Activated naive CD4-positive, alpha-beta T cell treated with anti-CD3 and anti-CD28 coated beads for 36 hours (primary cell): ENCODE results near the gene TRMT44. TPM values are rescaled to one million over a fixed set of nuclear protein-coding genes. Genes with fewer than 3 reads are reported as not detected.
A peak's percentile ranks its signal among the peaks of the same experiment; 100 is the strongest.
"Not testable (repeated sequence)": the region's sequence is repeated elsewhere in the genome, so short reads cannot be mapped to it uniquely, and the experiment has no call there.

Experiments used
- CTCF ChIA-PET: fragments of 350-600 bp; sonication (Branson Sonifier 250); formaldehyde crosslinking; loops from one replicate; lab custom pipeline; 2021; ENCODE audit warnings: antibody characterized with exemption; lab: Charles Lee
- DNase-seq: peaks from one replicate; pipeline ENCODE4 v3.0.0-alpha.2; 2020
- H3K27ac Mint-ChIP-seq: one replicate; pipeline ENCODE4 v1.8.0; 2021; ENCODE audit warnings: mild to moderate bottlenecking, mixed read lengths
- H3K27me3 Mint-ChIP-seq: one replicate; pipeline ENCODE4 v1.8.0; 2021; ENCODE audit warnings: low read depth, mixed read lengths
- H3K36me3 Mint-ChIP-seq: one replicate; pipeline ENCODE4 v1.8.0; 2021; ENCODE audit warnings: low read depth, mixed read lengths
- H3K4me1 Mint-ChIP-seq: one replicate; pipeline ENCODE4 v1.8.0; 2021; ENCODE audit warnings: low read depth, mixed read lengths
- H3K4me3 Mint-ChIP-seq: one replicate; pipeline ENCODE4 v1.8.0; 2021; ENCODE audit warnings: mild to moderate bottlenecking, moderate library complexity, mixed read lengths
- H3K9me3 Mint-ChIP-seq: one replicate; pipeline ENCODE4 v1.8.0; 2021; ENCODE audit warnings: mixed read lengths
- intact Hi-C: fragments of 100-400 bp; cut with micrococcal nuclease; formaldehyde crosslinking; loops from one replicate; pipeline ENCODE4 v1.15.1; 2023
- total RNA-seq, 2 experiments: library from RNA; stranded (reverse); gene quantifications; one replicate each; pipeline ENCODE4 v1.2.3, GENCODE V29; 2021

Gene TRMT44
- total RNA-seq, 2 experiments from 2014 or later = 13.1 to 14.5 TPM

- CTCF ChIA-PET = no interaction called here
- no peak overlapping the region for H3K4me3 Mint-ChIP-seq
- H3K4me1 Mint-ChIP-seq = no peaks in the 10 kb centered on the region
- intact Hi-C loops = no loop called here
- no peak overlapping the region for H3K27ac Mint-ChIP-seq
- no peak for DNase-seq
- H3K27me3 Mint-ChIP-seq = no peaks in the 10 kb centered on the region
- peaks cover 10% of the 10 kb centered on the region for H3K36me3 Mint-ChIP-seq
- no peaks in the 10 kb centered on the region for H3K9me3 Mint-ChIP-seq
Measured at GRCh38 chr4:8473920-8474590, 33.5 kb downstream of the TRMT44 start.

GRCh38 chr4:8474856-8475255 lies 34.3 kb downstream of the TRMT44 start:
- Mint-ChIP-seq H3K27ac (no peak overlapping the region), H3K9me3 (no peaks in the 10 kb centered on the region), H3K36me3 (peaks cover 9% of the 10 kb centered on the region), H3K27me3 (no peaks in the 10 kb centered on the region), H3K4me3 (no peak overlapping the region), H3K4me1 (no peaks in the 10 kb centered on the region)
- CTCF ChIA-PET = no interaction called here
- intact Hi-C loops = no loop called here
- DNase-seq = no peak

- Mint-ChIP-seq H3K27me3 (no peaks in the 10 kb centered on the region), H3K36me3 (peaks cover 9% of the 10 kb centered on the region), H3K27ac (no peak overlapping the region), H3K9me3 (no peaks in the 10 kb centered on the region), H3K4me1 (no peaks in the 10 kb centered on the region), H3K4me3 (no peak overlapping the region)
- intact Hi-C loops = no loop called here
- CTCF ChIA-PET = interaction anchor here (0.6 kb wide), 1 partner anchor 299 kb away, joined by 3 read pairs; no protein-coding TSS in a partner anchor
- no peak for DNase-seq
Measured at GRCh38 chr4:8475751-8476575, 35.4 kb downstream of the TRMT44 start.

- Mint-ChIP-seq H3K4me3 (no peak overlapping the region), H3K27ac (no peak overlapping the region), H3K4me1 (no peaks in the 10 kb centered on the region), H3K27me3 (no peaks in the 10 kb centered on the region), H3K36me3 (peaks cover 11% of the 10 kb centered on the region), H3K9me3 (no peaks in the 10 kb centered on the region)
- intact Hi-C loops = no loop called here
- CTCF ChIA-PET = no interaction called here
- no peak for DNase-seq
Measured at GRCh38 chr4:8477095-8477635, 36.6 kb downstream of the TRMT44 start.

- Mint-ChIP-seq H3K4me3 (no peak overlapping the region), H3K36me3 (peaks cover 11% of the 10 kb centered on the region), H3K4me1 (no peaks in the 10 kb centered on the region), H3K27ac (no peak overlapping the region), H3K27me3 (no peaks in the 10 kb centered on the region), H3K9me3 (no peaks in the 10 kb centered on the region)
- CTCF ChIA-PET = no interaction called here
- intact Hi-C loops = no loop called here
- no peak for DNase-seq
Measured at GRCh38 chr4:8477676-8478075, 37.1 kb downstream of the TRMT44 start.

- Mint-ChIP-seq H3K4me1 (no peaks in the 10 kb centered on the region), H3K27ac (no peak overlapping the region), H3K4me3 (no peak overlapping the region), H3K36me3 (peaks cover 11% of the 10 kb centered on the region), H3K9me3 (no peaks in the 10 kb centered on the region), H3K27me3 (no peaks in the 10 kb centered on the region)
- CTCF ChIA-PET = no interaction called here
- no peak for DNase-seq
- intact Hi-C loops = no loop called here
Measured at GRCh38 chr4:8478371-8478770, 37.8 kb downstream of the TRMT44 start.

- Mint-ChIP-seq H3K9me3 (no peaks in the 10 kb centered on the region), H3K27ac (peak overlapping the region; percentile 44), H3K27me3 (no peaks in the 10 kb centered on the region), H3K4me1 (no peaks in the 10 kb centered on the region), H3K36me3 (peaks cover 11% of the 10 kb centered on the region), H3K4me3 (no peak overlapping the region)
- DNase-seq = no peak
- intact Hi-C loops = no loop called here
- CTCF ChIA-PET = no interaction called here
Measured at GRCh38 chr4:8478801-8479744, 38.5 kb downstream of the TRMT44 start.

- DNase-seq = no peak
- peaks cover 11% of the 10 kb centered on the region for H3K36me3 Mint-ChIP-seq
- no peaks in the 10 kb centered on the region for H3K27me3 Mint-ChIP-seq
- H3K4me1 Mint-ChIP-seq = no peaks in the 10 kb centered on the region
- no peak overlapping the region for H3K4me3 Mint-ChIP-seq
- H3K9me3 Mint-ChIP-seq = no peaks in the 10 kb centered on the region
- intact Hi-C loops = no loop called here
- CTCF ChIA-PET = no interaction called here
- H3K27ac Mint-ChIP-seq = no peak overlapping the region
Measured at GRCh38 chr4:8480221-8480620, 39.6 kb downstream of the TRMT44 start.

- intact Hi-C loops, H3K4me3 Mint-ChIP-seq, H3K27me3 Mint-ChIP-seq, CTCF ChIA-PET, H3K36me3 Mint-ChIP-seq, DNase-seq, H3K4me1 Mint-ChIP-seq, H3K27ac Mint-ChIP-seq, H3K9me3 Mint-ChIP-seq: not testable (repeated sequence)
Measured at GRCh38 chr4:8486643-8487042, 46.1 kb downstream of the TRMT44 start.

GRCh38 chr4:8488791-8489369 lies 48.3 kb downstream of the TRMT44 start:
- no peak overlapping the region for H3K27ac Mint-ChIP-seq
- intact Hi-C loops = no loop called here
- peaks cover 4% of the 10 kb centered on the region for H3K36me3 Mint-ChIP-seq
- no peaks in the 10 kb centered on the region for H3K4me1 Mint-ChIP-seq
- no peak for DNase-seq
- no peaks in the 10 kb centered on the region for H3K27me3 Mint-ChIP-seq
- H3K4me3 Mint-ChIP-seq = no peak overlapping the region
- no peaks in the 10 kb centered on the region for H3K9me3 Mint-ChIP-seq
- CTCF ChIA-PET = no interaction called here

- DNase-seq, H3K27ac Mint-ChIP-seq, H3K36me3 Mint-ChIP-seq, H3K9me3 Mint-ChIP-seq, intact Hi-C loops, CTCF ChIA-PET, H3K27me3 Mint-ChIP-seq, H3K4me1 Mint-ChIP-seq, H3K4me3 Mint-ChIP-seq: not testable (repeated sequence)
Measured at GRCh38 chr4:8491478-8491877, 50.9 kb downstream of the TRMT44 start.

GRCh38 chr4:8492174-8492573 lies 51.6 kb downstream of the TRMT44 start:
- H3K27me3 Mint-ChIP-seq = no peaks in the 10 kb centered on the region

More at GRCh38 chr4:8492174-8492573, 51.6 kb downstream of the TRMT44 start:
- Mint-ChIP-seq H3K4me1 (no peaks in the 10 kb centered on the region), H3K9me3 (peaks cover 2% of the 10 kb centered on the region), H3K36me3 (peaks cover 10% of the 10 kb centered on the region), H3K27ac (no peak overlapping the region), H3K4me3 (no peak overlapping the region)
- CTCF ChIA-PET = no interaction called here
- DNase-seq = no peak
- intact Hi-C loops = no loop called here
